ENCODE data around the gene MARCO.

DNA sequence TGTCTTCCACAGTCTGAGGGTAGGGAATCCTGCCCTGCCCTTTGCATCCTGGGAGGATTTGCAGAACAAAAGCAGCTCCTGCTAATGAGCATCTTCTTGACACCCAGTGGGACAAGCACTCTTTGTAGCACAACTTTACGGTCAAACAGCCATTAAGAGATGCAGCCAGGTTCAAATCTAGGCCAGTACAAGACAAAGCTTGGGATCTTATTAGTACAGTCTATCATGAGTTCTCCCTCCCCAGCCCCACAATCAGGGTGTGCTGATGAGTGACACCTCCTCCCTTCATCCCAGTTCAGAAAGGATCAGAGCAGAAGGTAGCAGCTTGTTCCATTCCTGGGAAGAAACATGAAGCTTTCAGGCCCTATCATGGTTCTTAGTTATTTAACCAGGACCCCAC is 41.9 kb downstream of the MARCO start:
- TF ChIP-seq POLR2A (IDR thresholded peaks at IDR 0.05; ENCODE audit: low read length): no peak
- no peak for TF ChIP-seq GATA1 (IDR thresholded peaks at IDR 0.05; ENCODE audit: low read depth, low read length)
